Transverse colon (tissue), 4 donors: ENCODE data around the gene ITGB8.

Experiments used
- CTCF ChIP-seq, 5 experiments: fragments of 200-600 bp in 3 of 5; fragments of 450-650 bp in 2 of 5; sonication (generic) in 3 of 5; IDR thresholded peaks; 1 replicate in 2 of 5; 2 replicates in 3 of 5; pipeline ENCODE4 v1.5.1; 2016 to 2017; ENCODE audit warnings: antibody characterized with exemption in 5 of 5, inconsistent platforms in 3 of 5, mild to moderate bottlenecking in 2 of 5, moderate library complexity in 1 of 5
- EP300 ChIP-seq: sonication (generic); formaldehyde crosslinking; IDR thresholded peaks from one replicate; pipeline ENCODE4 v1.6.1; 2017; ENCODE audit warnings: antibody characterized with exemption, low read depth
- POLR2AphosphoS5 ChIP-seq, 3 donors: sonication (generic); formaldehyde crosslinking; IDR thresholded peaks; one replicate each; pipeline ENCODE4 v1.6.1; 2016; ENCODE audit warnings: antibody characterized with exemption in 3 of 3

- TF ChIP-seq CTCF (IDR thresholded peaks at IDR 0.05) (no peak), POLR2AphosphoS5 (IDR thresholded peaks at IDR 0.05) (no peak), EP300 (no peak)
Measured at GRCh38 chr7:20306180-20306946, 24.3 kb upstream of the ITGB8 start.
